NCI-H2171 treated with DMSO at 0.1 percent for 48 hours (cell line): ENCODE data around the gene RPLP2.
A peak's percentile ranks its signal among the peaks of the same experiment; 100 is the strongest.

Experiments
- DNase-seq: peaks from one replicate; lab custom pipeline; 2025; lab: John Stamatoyannopoulos, UW

RPLP2 gene

GRCh38 chr11:836700-837099 lies 26.9 kb downstream of the RPLP2 start:
- DNase-seq: no peak

GRCh38 chr11:837189-837989 lies 27.6 kb downstream of the RPLP2 start:
- no peak for DNase-seq

- DNase-seq: no peak
These were observed 28.2 kb downstream of the RPLP2 start for GRCh38 chr11:837990-838307.

- DNase-seq: peak; percentile 36
These were observed 28.9 kb downstream of the RPLP2 start for GRCh38 chr11:838441-839279.

- no peak for DNase-seq
These were observed 29.5 kb downstream of the RPLP2 start for GRCh38 chr11:839280-839623.

- no peak for DNase-seq
These were observed 30.3 kb downstream of the RPLP2 start for GRCh38 chr11:839875-840617.

GRCh38 chr11:841981-842369 lies 32.2 kb downstream of the RPLP2 start:
- no peak for DNase-seq

- peak; percentile 47 for DNase-seq
These were observed 32.7 kb downstream of the RPLP2 start, which contains the start of the genes POLR2L and TSPAN4 for GRCh38 chr11:842370-843002. Gene POLR2L, minus strand, starts transcription at chr11:842529. Its CDS starts 21 bp downstream, at chr11:842508. Gene TSPAN4, plus strand, starts transcription at chr11:842852. Its CDS starts 7,453 bp downstream, at chr11:850305.

GRCh38 chr11:843086-843734 lies 33.4 kb downstream of the RPLP2 start:
- no peak for DNase-seq

GRCh38 chr11:843818-844692 lies 34.3 kb downstream of the RPLP2 start:
- DNase-seq: no peak

- DNase-seq: no peak
These were observed 35.2 kb downstream of the RPLP2 start for GRCh38 chr11:844693-845644.

- DNase-seq: no peak
These were observed 36.2 kb downstream of the RPLP2 start for GRCh38 chr11:845872-846495.

GRCh38 chr11:846496-847098 lies 36.8 kb downstream of the RPLP2 start:
- DNase-seq: no peak

- no peak for DNase-seq
These were observed 38.1 kb downstream of the RPLP2 start for GRCh38 chr11:847876-848275.

GRCh38 chr11:848380-848931 lies 38.7 kb downstream of the RPLP2 start:
- peak; percentile 13 for DNase-seq

GRCh38 chr11:849104-849824 lies 39.5 kb downstream of the RPLP2 start:
- DNase-seq: peak; percentile 45

GRCh38 chr11:849951-850774 lies 40.4 kb downstream of the RPLP2 start:
- no peak for DNase-seq
